Gastrocnemius medialis (tissue), 4 donors: ENCODE data around the gene EYS. TPM values are rescaled to one million over a fixed set of nuclear protein-coding genes. Genes with fewer than 3 reads are reported as not detected.

Experiments used
- ATAC-seq, 2 donors: fragments of 150-250 bp; one replicate each; pipeline ENCODE4 v1.9.1; 2016
- DNase-seq, 2 donors: peaks; one replicate each; pipeline ENCODE4 v3.0.0-alpha.2; 2019
- H3K27ac ChIP-seq, 4 donors: fragments of 200-600 bp; sonication (generic); 1 replicate in 1 of 4; 2 replicates in 3 of 4; pipeline ENCODE4 v1.5.1; 2016 to 2018; ENCODE audit warnings: mild to moderate bottlenecking in 2 of 4, moderate library complexity in 1 of 4
- H3K27me3 ChIP-seq, 3 donors: fragments of 200-600 bp; sonication (generic) in 2 of 3; 1 replicate in 1 of 3; 2 replicates in 2 of 3; pipeline versions ENCODE4 v1.5.1 to v1.6.0; 2016 to 2019; ENCODE audit warnings: mild to moderate bottlenecking in 1 of 3, moderate library complexity in 1 of 3
- H3K36me3 ChIP-seq, 2 donors: fragments of 200-600 bp; sonication (generic) in 1 of 2; one replicate each; pipeline ENCODE4 v1.5.1; 2017 to 2018
- H3K4me1 ChIP-seq, 2 donors: fragments of 200-600 bp; sonication (generic) in 1 of 2; one replicate each; pipeline ENCODE4 v1.5.1; 2016 to 2017; ENCODE audit warnings: mild to moderate bottlenecking in 2 of 2
- H3K4me3 ChIP-seq, 4 donors: fragments of 200-600 bp; sonication (generic) in 3 of 4; 1 replicate in 1 of 4; 2 replicates in 3 of 4; pipeline ENCODE4 v1.5.1; 2016 to 2019; ENCODE audit warnings: mild to moderate bottlenecking in 2 of 4
- H3K9me3 ChIP-seq, 3 donors: fragments of 200-600 bp; sonication (generic) in 2 of 3; 1 replicate in 1 of 3; 2 replicates in 2 of 3; pipeline ENCODE4 v1.5.1; 2016 to 2019
- CTCF ChIP-seq, 5 experiments: fragments of 450-650 bp in 3 of 5; fragments of 200-600 bp in 2 of 5; sonication (generic) in 2 of 5; IDR thresholded peaks in 4 of 5; conservative IDR thresholded peaks in 1 of 5; 1 replicate in 4 of 5; 2 replicates in 1 of 5; pipeline ENCODE4 v1.5.1; 2016 to 2019; ENCODE audit warnings: antibody characterized with exemption in 5 of 5, mild to moderate bottlenecking in 3 of 5, moderate library complexity in 3 of 5
- POLR2A ChIP-seq, 2 donors: fragments of 450-650 bp; IDR thresholded peaks; one replicate each; pipeline ENCODE4 v1.6.1; 2017; ENCODE audit warnings: antibody characterized with exemption in 2 of 2, mild to moderate bottlenecking in 2 of 2, moderate library complexity in 2 of 2
- in situ Hi-C, 4 donors: fragments of 200-750 bp; cut with MboI; loops; one replicate each; pipeline versions ENCODE4 v1.15.0 to v1.8.0; 2017; ENCODE audit warnings: low sequenced_read_pairs in 4 of 4
- intact Hi-C: fragments of 100-400 bp; cut with DNase I; formaldehyde crosslinking; loops from one replicate; pipeline ENCODE4 v1.15.1; 2023; ENCODE audit warnings: low total_unique reads
- total RNA-seq, 4 donors: library from RNA; depleted of rRNA; stranded (reverse); fragments of >200 nt; gene quantifications; one replicate each; pipeline versions ENCODE4 v1.1.0 to v1.2.3, GENCODE V29; 2016

The EYS gene
- total RNA-seq, 4 donors from 2014 or later, result 0.20 TPM; not detected in 3

- H3K27me3 ChIP-seq, result no peaks in the 10 kb centered on the region
- DNase-seq (no peak), ATAC-seq (no peak)
- H3K36me3 ChIP-seq, result no peaks in the 10 kb centered on the region
- H3K27ac ChIP-seq, result no peak overlapping the region
- no peaks in the 10 kb centered on the region for H3K9me3 ChIP-seq
- in situ Hi-C loops, result no loop called here
- no peaks in the 10 kb centered on the region for H3K4me1 ChIP-seq
- TF ChIP-seq CTCF (IDR thresholded peaks at IDR 0.05 in 4 of 5, conservative IDR thresholded peaks at IDR 0.05 in 1 of 5) (no peak), POLR2A (IDR thresholded peaks at IDR 0.05) (no peak)
- intact Hi-C loops, result no loop called here
- no peak overlapping the region for H3K4me3 ChIP-seq
These were observed 515.6 kb downstream of the EYS start for GRCh38 chr6:65191471-65191870.

GRCh38 chr6:65189236-65189881 is 517.7 kb downstream of the EYS start:
- Histone ChIP-seq H3K9me3 (no peaks in the 10 kb centered on the region), H3K36me3 (no peaks in the 10 kb centered on the region), H3K27ac (no peak overlapping the region), H3K27me3 (no peaks in the 10 kb centered on the region), H3K4me3 (no peak overlapping the region), H3K4me1 (no peaks in the 10 kb centered on the region)
- DNase-seq (no peak), ATAC-seq (no peak)
- intact Hi-C loops (no loop called here), in situ Hi-C loops (no loop called here)
- no peak for TF ChIP-seq CTCF (IDR thresholded peaks at IDR 0.05 in 4 of 5, conservative IDR thresholded peaks at IDR 0.05 in 1 of 5)
- no peak for TF ChIP-seq POLR2A (IDR thresholded peaks at IDR 0.05)

GRCh38 chr6:65186826-65187225 is 520.2 kb downstream of the EYS start:
- H3K4me1 ChIP-seq, result no peaks in the 10 kb centered on the region
- no peak for DNase-seq
- intact Hi-C loops, result no loop called here
- H3K4me3 ChIP-seq, result no peak overlapping the region
- in situ Hi-C loops, result no loop called here
- no peak for ATAC-seq
- TF ChIP-seq POLR2A (IDR thresholded peaks at IDR 0.05), result no peak
- TF ChIP-seq CTCF (IDR thresholded peaks at IDR 0.05 in 4 of 5, conservative IDR thresholded peaks at IDR 0.05 in 1 of 5), result no peak
- H3K36me3 ChIP-seq, result no peaks in the 10 kb centered on the region
- no peaks in the 10 kb centered on the region for H3K27me3 ChIP-seq
- no peak overlapping the region for H3K27ac ChIP-seq
- no peaks in the 10 kb centered on the region for H3K9me3 ChIP-seq

- in situ Hi-C loops, result no loop called here
- Histone ChIP-seq H3K4me3 (no peak overlapping the region), H3K4me1 (no peaks in the 10 kb centered on the region), H3K36me3 (no peaks in the 10 kb centered on the region), H3K27ac (no peak overlapping the region), H3K27me3 (no peaks in the 10 kb centered on the region), H3K9me3 (no peaks in the 10 kb centered on the region)
- intact Hi-C loops, result no loop called here
- DNase-seq, result no peak
- no peak for TF ChIP-seq POLR2A (IDR thresholded peaks at IDR 0.05)
- TF ChIP-seq CTCF (IDR thresholded peaks at IDR 0.05 in 4 of 5, conservative IDR thresholded peaks at IDR 0.05 in 1 of 5), result no peak
- ATAC-seq, result no peak
These were observed 524.3 kb downstream of the EYS start for GRCh38 chr6:65182681-65183080.

GRCh38 chr6:65170273-65170672 is 536.8 kb downstream of the EYS start:
- in situ Hi-C loops (no loop called here), intact Hi-C loops (no loop called here)
- Histone ChIP-seq H3K27me3 (no peaks in the 10 kb centered on the region), H3K27ac (no peak overlapping the region), H3K9me3 (no peaks in the 10 kb centered on the region), H3K4me3 (no peak overlapping the region), H3K4me1 (no peaks in the 10 kb centered on the region), H3K36me3 (no peaks in the 10 kb centered on the region)
- DNase-seq (no peak), ATAC-seq (no peak)
- no peak for TF ChIP-seq CTCF (IDR thresholded peaks at IDR 0.05 in 4 of 5, conservative IDR thresholded peaks at IDR 0.05 in 1 of 5)
- TF ChIP-seq POLR2A (IDR thresholded peaks at IDR 0.05), result no peak
